Activated naive CD8-positive, alpha-beta T cell treated with anti-CD3 and anti-CD28 coated beads for 36 hours (primary cell): Measurements from ENCODE around the gene FAM181A. TPM values are rescaled to one million over a fixed set of nuclear protein-coding genes. Genes with fewer than 3 reads are reported as not detected.
A peak's percentile ranks its signal among the peaks of the same experiment; 100 is the strongest.

Source experiments
- DNase-seq: peaks from one replicate; pipeline ENCODE4 v3.0.0; 2021
- H3K27ac Mint-ChIP-seq: one replicate; pipeline ENCODE4 v1.8.0; 2022; ENCODE audit warnings: mild to moderate bottlenecking, moderate library complexity, mixed read lengths
- H3K27me3 Mint-ChIP-seq: one replicate; pipeline ENCODE4 v1.8.0; 2022; ENCODE audit warnings: mild to moderate bottlenecking, mixed read lengths
- H3K36me3 Mint-ChIP-seq: one replicate; pipeline ENCODE4 v1.8.0; 2021; ENCODE audit warnings: mild to moderate bottlenecking, mixed read lengths
- H3K4me1 Mint-ChIP-seq: one replicate; pipeline ENCODE4 v1.8.0; 2021; ENCODE audit warnings: mixed read lengths
- H3K4me3 Mint-ChIP-seq: one replicate; pipeline ENCODE4 v1.8.0; 2022; ENCODE audit warnings: mild to moderate bottlenecking, moderate library complexity, mixed read lengths
- H3K9me3 Mint-ChIP-seq: one replicate; pipeline ENCODE4 v1.8.0; 2022; ENCODE audit warnings: mixed read lengths
- total RNA-seq, 2 experiments: library from RNA; stranded (reverse); gene quantifications; one replicate each; pipeline ENCODE4 v1.2.3, GENCODE V29; 2021

Gene FAM181A
- total RNA-seq, 2 experiments from 2014 or later: not detected

DNA sequence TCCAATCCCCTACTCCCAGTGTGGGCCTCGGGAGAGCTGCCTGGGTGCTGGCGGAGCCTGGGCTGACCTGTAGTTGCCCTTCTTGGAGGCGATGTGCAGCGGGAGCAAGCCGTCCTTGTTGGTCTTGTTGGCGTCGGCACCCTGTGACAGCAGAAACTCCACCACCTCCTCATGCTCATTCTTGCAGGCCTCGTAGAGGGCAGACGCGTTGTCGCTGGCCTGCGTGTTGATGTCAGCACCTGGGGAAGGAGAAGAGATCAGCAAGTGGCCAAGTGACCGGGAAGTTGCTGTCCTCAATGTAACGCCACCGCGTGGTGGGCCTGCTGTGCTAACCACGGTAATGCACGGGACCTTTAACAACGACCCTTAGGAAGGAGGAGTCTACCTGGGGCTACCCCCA is 20.1 kb downstream of the FAM181A start:
- H3K4me3 Mint-ChIP-seq: no peak overlapping the region
- peaks cover 17% of the 10 kb centered on the region for H3K4me1 Mint-ChIP-seq
- H3K27ac Mint-ChIP-seq: no peak overlapping the region
- DNase-seq: no peak
- H3K27me3 Mint-ChIP-seq: no peaks in the 10 kb centered on the region
- no peaks in the 10 kb centered on the region for H3K9me3 Mint-ChIP-seq
- peaks cover 7% of the 10 kb centered on the region for H3K36me3 Mint-ChIP-seq

GRCh38 chr14:93949511-93950075 is 22.4 kb downstream of the FAM181A start:
- Mint-ChIP-seq H3K4me1 (peaks cover 31% of the 10 kb centered on the region), H3K4me3 (no peak overlapping the region), H3K27me3 (no peaks in the 10 kb centered on the region), H3K9me3 (no peaks in the 10 kb centered on the region), H3K27ac (no peak overlapping the region), H3K36me3 (peaks cover 8% of the 10 kb centered on the region)
- DNase-seq: no peak

DNA sequence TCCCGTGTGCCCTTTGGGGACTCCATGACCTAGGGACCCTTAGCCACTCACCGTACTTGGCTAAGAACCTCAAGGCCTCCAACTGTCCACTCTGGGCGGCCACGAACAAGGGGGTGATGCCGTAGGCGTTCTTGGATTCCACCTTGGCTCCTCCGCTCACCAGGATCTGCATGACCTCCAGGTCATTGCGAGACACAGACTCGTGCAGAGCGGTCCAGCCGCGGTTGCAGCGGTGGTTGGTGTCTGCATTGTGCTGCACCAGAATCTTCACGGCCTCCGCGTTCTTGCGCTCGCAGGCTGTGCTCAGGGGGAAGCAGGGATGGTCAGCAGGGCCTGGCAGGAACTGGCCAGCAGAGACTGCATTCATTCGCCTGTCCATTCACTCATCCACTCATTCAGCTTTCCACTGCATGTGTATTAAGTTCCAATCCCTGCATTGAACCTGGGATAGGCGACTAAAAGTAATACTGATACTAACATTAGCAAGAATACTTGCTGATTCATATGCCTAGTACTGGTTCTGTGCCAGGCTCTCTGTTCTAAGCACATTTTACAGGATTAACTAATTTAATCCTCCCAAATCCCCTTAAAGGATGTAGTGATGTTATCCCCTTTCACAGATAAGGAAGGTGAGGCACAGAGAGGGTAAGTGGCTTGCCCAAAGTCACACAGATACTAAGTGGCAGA is 23.9 kb downstream of the FAM181A start:
- Mint-ChIP-seq H3K4me3 (no peak overlapping the region), H3K36me3 (peaks cover 18% of the 10 kb centered on the region), H3K27ac (no peak overlapping the region), H3K4me1 (peaks cover 46% of the 10 kb centered on the region), H3K27me3 (no peaks in the 10 kb centered on the region), H3K9me3 (no peaks in the 10 kb centered on the region)
- DNase-seq: no peak

DNA sequence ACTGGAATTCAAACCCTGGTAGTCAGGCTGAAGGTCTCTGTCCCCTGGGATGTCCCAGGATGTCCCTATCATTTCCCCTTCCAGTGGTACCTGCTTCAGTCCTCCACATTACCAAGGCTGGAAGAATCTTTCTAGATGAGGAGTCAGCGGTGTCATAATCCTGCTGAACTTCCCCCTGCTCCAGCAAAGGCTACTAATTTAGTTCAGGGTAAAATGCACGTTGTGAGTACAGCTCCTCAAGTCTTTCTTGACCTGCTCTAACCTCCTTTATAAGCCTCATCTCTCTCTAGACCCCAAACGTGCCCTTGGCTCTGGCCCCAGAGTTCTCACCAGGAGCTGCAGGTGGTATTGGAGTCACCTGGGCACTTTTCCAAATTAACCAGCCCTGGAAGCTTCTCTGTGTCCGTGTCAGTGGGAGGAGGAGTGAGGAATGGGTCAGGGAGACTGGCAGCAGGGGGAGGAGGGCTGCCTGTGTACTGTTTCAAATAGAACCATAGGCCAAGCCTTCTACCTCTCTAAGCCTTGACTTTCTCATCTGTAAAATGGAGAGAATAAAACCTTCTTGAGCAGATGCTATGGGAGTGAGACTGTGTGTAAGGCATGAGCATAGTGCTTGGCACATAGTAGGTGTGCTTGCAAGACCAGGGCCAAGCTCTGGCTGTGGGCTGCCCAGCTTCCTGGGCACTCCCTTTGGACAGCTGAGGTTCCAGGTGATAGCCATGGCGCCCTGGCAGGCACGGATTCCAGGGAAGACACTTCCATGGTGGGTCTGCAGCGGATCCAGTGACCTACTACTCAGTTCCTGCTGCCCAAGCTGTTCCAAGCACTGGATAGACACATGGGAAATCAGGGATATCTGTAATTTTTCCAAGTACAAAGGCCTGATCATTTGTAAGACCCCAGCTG is 24.7 kb downstream of the FAM181A start:
- Mint-ChIP-seq H3K4me3 (no peak overlapping the region), H3K27me3 (no peaks in the 10 kb centered on the region), H3K9me3 (no peaks in the 10 kb centered on the region), H3K36me3 (peaks cover 19% of the 10 kb centered on the region), H3K27ac (peak overlapping the region; percentile 34), H3K4me1 (peaks cover 52% of the 10 kb centered on the region)
- DNase-seq: no peak

DNA sequence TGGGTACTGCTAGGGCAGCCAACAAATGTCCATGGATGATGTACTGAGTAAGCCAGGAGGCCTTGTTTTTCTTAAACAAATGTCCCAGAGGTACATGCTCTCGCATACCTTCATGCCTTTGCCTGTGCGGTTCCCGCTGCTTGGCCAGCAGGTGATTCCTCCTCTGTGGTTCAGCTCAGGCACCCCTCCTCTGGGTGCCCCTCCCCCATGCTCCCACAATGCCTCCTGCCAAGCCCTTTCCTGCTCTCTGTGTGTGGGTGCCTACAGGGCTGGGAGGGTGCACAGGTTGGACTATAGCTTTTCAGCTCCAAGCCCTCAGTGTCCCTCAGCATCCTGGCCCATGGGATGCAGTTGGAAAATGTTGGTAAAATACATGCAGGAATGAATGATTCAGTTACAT is 25.7 kb downstream of the FAM181A start:
- H3K4me3 Mint-ChIP-seq: peak overlapping the region; percentile 84
- DNase-seq: no peak
- peaks cover 24% of the 10 kb centered on the region for H3K36me3 Mint-ChIP-seq
- no peak overlapping the region for H3K27ac Mint-ChIP-seq
- H3K27me3 Mint-ChIP-seq: no peaks in the 10 kb centered on the region
- H3K4me1 Mint-ChIP-seq: peaks cover 62% of the 10 kb centered on the region
- H3K9me3 Mint-ChIP-seq: no peaks in the 10 kb centered on the region

GRCh38 chr14:93953263-93953662 is 26.1 kb downstream of the FAM181A start:
- Mint-ChIP-seq H3K4me1 (peaks cover 66% of the 10 kb centered on the region), H3K27me3 (no peaks in the 10 kb centered on the region), H3K36me3 (peaks cover 24% of the 10 kb centered on the region), H3K27ac (no peak overlapping the region), H3K4me3 (peak overlapping the region; percentile 84), H3K9me3 (no peaks in the 10 kb centered on the region)
- no peak for DNase-seq

DNA sequence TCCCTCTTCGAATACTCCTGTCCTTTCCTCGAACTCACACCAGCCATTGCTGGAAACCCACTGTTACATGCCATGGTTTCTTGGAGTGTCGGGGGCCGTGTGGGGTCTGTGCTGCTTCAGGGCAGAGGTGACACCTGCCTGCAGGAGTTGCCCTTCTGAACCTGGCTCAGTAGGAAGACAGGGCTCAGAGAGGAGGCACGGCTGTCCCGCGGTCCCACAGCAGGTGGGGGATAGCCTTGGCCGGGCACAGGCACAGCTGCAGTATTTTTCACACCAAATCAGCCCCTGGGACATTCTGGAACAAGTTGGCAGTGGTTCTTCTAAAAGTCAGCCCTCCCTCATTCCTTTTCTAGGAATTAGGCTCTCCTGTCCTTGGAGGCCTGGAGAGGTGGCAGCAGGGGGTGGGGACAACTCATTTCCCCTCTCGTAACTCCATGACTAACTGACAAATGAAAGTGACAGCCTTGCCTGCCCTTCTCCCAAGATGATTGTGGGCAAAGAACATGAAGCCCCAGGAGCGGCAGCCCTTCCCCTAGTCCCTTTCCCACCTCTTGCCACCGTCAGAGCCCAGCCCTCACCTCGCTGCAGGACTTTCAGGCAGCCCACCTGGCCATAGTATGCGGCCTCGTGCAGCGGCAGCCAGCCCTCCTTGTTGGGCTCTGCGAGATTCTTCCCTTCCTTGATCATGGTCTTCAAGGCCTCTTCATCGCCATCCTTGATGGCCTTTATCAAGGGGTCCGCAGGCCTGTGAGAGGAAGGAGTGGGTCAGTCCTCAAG is 26.8 kb downstream of the FAM181A start:
- H3K27ac Mint-ChIP-seq: peak overlapping the region; percentile 22
- DNase-seq: no peak
- peaks cover 72% of the 10 kb centered on the region for H3K4me1 Mint-ChIP-seq
- H3K4me3 Mint-ChIP-seq: peak overlapping the region; percentile 84
- peaks cover 27% of the 10 kb centered on the region for H3K36me3 Mint-ChIP-seq
- no peaks in the 10 kb centered on the region for H3K27me3 Mint-ChIP-seq
- H3K9me3 Mint-ChIP-seq: no peaks in the 10 kb centered on the region

GRCh38 chr14:93954516-93954830 is 27.3 kb downstream of the FAM181A start:
- Mint-ChIP-seq H3K27ac (peak overlapping the region; percentile 92), H3K36me3 (peaks cover 31% of the 10 kb centered on the region), H3K4me3 (peak overlapping the region; percentile 84), H3K9me3 (no peaks in the 10 kb centered on the region), H3K27me3 (no peaks in the 10 kb centered on the region), H3K4me1 (peaks cover 76% of the 10 kb centered on the region)
- DNase-seq: no peak

- Mint-ChIP-seq H3K4me3 (peak overlapping the region; percentile 84), H3K27ac (peak overlapping the region; percentile 92), H3K9me3 (no peaks in the 10 kb centered on the region), H3K27me3 (no peaks in the 10 kb centered on the region), H3K4me1 (peaks cover 83% of the 10 kb centered on the region), H3K36me3 (peaks cover 36% of the 10 kb centered on the region)
- peak; percentile 55 for DNase-seq
Observed at GRCh38 chr14:93954900-93955849, 28.0 kb downstream of the FAM181A start.

DNA sequence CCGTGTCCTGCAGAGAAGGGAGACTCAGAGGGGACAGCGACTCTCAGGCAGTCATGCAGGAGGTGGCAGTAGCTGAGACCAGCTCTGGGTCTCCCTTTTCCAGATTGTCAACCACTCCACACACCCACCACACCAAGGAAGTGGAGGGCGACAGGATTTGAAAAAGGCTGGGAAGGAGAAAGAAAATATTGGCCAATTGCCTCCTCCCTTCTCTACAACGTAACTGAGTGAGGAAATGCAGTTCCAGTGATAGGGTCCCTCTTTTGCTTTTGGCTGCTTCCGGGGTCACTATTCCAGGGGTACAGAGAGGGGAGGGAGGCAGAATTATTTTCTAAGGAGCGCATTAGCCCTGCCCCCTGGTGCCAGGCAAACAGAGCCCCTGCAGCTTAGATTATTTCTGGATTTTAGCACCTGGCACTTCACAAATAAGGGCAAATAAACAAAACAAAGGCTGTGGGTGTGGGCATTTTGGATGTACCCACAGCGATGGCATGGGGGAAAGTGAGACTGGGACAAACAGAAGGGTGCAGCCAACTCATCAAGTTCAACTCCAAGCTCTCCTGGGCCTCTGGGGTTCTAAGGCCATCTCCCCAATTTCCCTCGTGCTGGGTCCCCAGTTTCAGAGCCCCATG is 28.8 kb downstream of the FAM181A start:
- no peaks in the 10 kb centered on the region for H3K27me3 Mint-ChIP-seq
- peak overlapping the region; percentile 84 for H3K4me3 Mint-ChIP-seq
- H3K36me3 Mint-ChIP-seq: peaks cover 36% of the 10 kb centered on the region
- DNase-seq: no peak
- peaks cover 1% of the 10 kb centered on the region for H3K9me3 Mint-ChIP-seq
- H3K4me1 Mint-ChIP-seq: peaks cover 87% of the 10 kb centered on the region
- H3K27ac Mint-ChIP-seq: peak overlapping the region; percentile 92

DNA sequence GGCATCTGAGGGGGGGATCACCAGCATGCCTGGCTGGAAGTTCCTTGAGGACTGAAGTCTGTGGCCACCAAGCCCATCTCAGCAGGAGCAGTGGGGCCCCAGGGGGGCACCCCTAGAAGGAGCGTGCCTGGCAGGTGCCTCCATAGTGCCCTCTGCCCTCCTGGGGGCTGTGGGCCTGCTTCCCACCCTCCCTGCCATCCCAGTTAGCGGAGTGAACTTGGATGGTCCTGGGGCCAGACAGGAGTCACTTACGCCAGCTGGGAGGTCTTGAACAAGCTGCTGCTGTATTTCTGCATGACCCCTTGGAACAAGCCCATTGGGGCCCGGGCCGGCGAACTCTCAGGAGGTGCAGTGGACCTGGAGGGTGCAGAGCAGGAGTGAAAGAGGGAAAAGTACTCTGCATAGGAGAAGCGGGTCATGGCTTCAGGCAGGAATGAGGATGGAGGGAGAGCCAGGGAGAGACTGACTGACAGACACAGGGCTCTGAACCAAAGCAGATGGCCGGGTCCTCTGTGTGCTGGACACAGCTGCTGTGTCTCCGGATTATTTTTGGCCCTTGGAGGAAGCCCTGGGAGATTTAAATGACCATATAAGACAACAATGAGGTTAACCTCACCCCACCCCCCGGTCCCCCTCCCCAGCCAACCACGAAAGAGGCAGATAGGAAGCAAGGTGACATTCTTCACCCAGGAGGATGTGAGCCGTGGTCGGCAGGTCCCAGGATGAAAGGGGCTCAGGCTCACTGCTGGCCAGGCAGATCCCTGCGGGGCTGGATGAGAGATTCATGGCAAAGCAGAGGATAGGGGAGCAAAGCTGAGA is 29.6 kb downstream of the FAM181A start:
- Mint-ChIP-seq H3K27ac (peak overlapping the region; percentile 100), H3K27me3 (no peaks in the 10 kb centered on the region), H3K4me3 (peak overlapping the region; percentile 84), H3K4me1 (peaks cover 88% of the 10 kb centered on the region), H3K9me3 (peaks cover 1% of the 10 kb centered on the region), H3K36me3 (peaks cover 41% of the 10 kb centered on the region)
- DNase-seq: no peak

- Mint-ChIP-seq H3K27me3 (no peaks in the 10 kb centered on the region), H3K27ac (peak overlapping the region; percentile 100), H3K36me3 (peaks cover 45% of the 10 kb centered on the region), H3K4me1 (peaks cover 86% of the 10 kb centered on the region), H3K4me3 (peak overlapping the region; percentile 84), H3K9me3 (peaks cover 1% of the 10 kb centered on the region)
- no peak for DNase-seq
Observed at GRCh38 chr14:93957333-93957710, 30.2 kb downstream of the FAM181A start.
